ENCODE results near the gene PLP2. TPM values are rescaled to one million over a fixed set of nuclear protein-coding genes. Genes with fewer than 3 reads are reported as not detected.

PLP2 gene
- total RNA-seq, 3 donors from 2014 or later (not counting 1 experiment from before 2014, with no cell fraction given) = 29.3 to 69.7 (median 34.8) TPM

GRCh38 chrX:49163555-49164419 lies 7.9 kb upstream of the PLP2 start:
- Mint-ChIP-seq H3K36me3 (no peaks in the 10 kb centered on the region), H3K9me3 (no peaks in the 10 kb centered on the region), H3K27me3 (ENCODE audit: low read depth in 2 of 2) (no peaks in the 10 kb centered on the region), H3K4me1 (peaks cover 22 to 39% of the 10 kb centered on the region in 2 donors), H3K27ac (peak overlapping the region; percentile 84 to 93), H3K4me3 (peak overlapping the region; percentile 77)
- peak; percentile 62 for TF ChIP-seq CTCF (IDR thresholded peaks at IDR 0.05)
- intact Hi-C loops (cut with micrococcal nuclease) = no loop called here
- peak overlapping the region; percentile 40 for H3K4me3 ChIP-seq (ENCODE audit: low read length)
- H3K27ac ChIP-seq (ENCODE audit: low read length) = peak overlapping the region; percentile 93
- no peaks in the 10 kb centered on the region for H3K36me3 ChIP-seq (ENCODE audit: control insufficient read depth, insufficient read depth, low read length)
- no peaks in the 10 kb centered on the region for H3K27me3 ChIP-seq (ENCODE audit: control insufficient read depth, insufficient read depth, low read length)
- WGBS (ENCODE audit: insufficient coverage) = 2% methylated on average over 69 of the region's 69 CpGs
- H3K4me1 ChIP-seq (ENCODE audit: control insufficient read depth, insufficient read depth, low read length) = peaks cover 46% of the 10 kb centered on the region
- H3K9me3 ChIP-seq (ENCODE audit: control insufficient read depth, insufficient read depth, low read length) = no peaks in the 10 kb centered on the region
- DNase-seq = peak; percentile 79 to 93
- peak; percentile 64 to 78 (median 68) for ATAC-seq

GRCh38 chrX:49164589-49165360 lies 6.9 kb upstream of the PLP2 start:
- no peaks in the 10 kb centered on the region for H3K9me3 Mint-ChIP-seq
- Histone ChIP-seq H3K27ac (ENCODE audit: low read length) (no peak overlapping the region), H3K4me3 (ENCODE audit: low read length) (no peak overlapping the region), H3K9me3 (ENCODE audit: control insufficient read depth, insufficient read depth, low read length) (no peaks in the 10 kb centered on the region), H3K36me3 (ENCODE audit: control insufficient read depth, insufficient read depth, low read length) (no peaks in the 10 kb centered on the region), H3K27me3 (ENCODE audit: control insufficient read depth, insufficient read depth, low read length) (no peaks in the 10 kb centered on the region), H3K4me1 (ENCODE audit: control insufficient read depth, insufficient read depth, low read length) (peaks cover 49% of the 10 kb centered on the region)
- H3K4me1 Mint-ChIP-seq = peaks cover 22 to 44% of the 10 kb centered on the region in 2 donors
- H3K27ac Mint-ChIP-seq = peak overlapping the region; percentile 84 to 93
- DNase-seq (peak in 1 of 2 donors; percentile 6), ATAC-seq (no peak)
- no peaks in the 10 kb centered on the region for H3K27me3 Mint-ChIP-seq (ENCODE audit: low read depth in 2 of 2)
- TF ChIP-seq CTCF (IDR thresholded peaks at IDR 0.05) = no peak
- no peaks in the 10 kb centered on the region for H3K36me3 Mint-ChIP-seq
- WGBS (ENCODE audit: insufficient coverage) = 98% methylated on average over 31 of the region's 31 CpGs
- peak overlapping the region; percentile 73 for H3K4me3 Mint-ChIP-seq
- intact Hi-C loops (cut with micrococcal nuclease) = no loop called here

- Histone ChIP-seq H3K4me3 (ENCODE audit: low read length) (peak overlapping the region; percentile 41), H3K4me1 (ENCODE audit: control insufficient read depth, insufficient read depth, low read length) (peaks cover 49% of the 10 kb centered on the region), H3K36me3 (ENCODE audit: control insufficient read depth, insufficient read depth, low read length) (no peaks in the 10 kb centered on the region), H3K27ac (ENCODE audit: low read length) (peak overlapping the region; percentile 89), H3K27me3 (ENCODE audit: control insufficient read depth, insufficient read depth, low read length) (no peaks in the 10 kb centered on the region), H3K9me3 (ENCODE audit: control insufficient read depth, insufficient read depth, low read length) (no peaks in the 10 kb centered on the region)
- peaks cover 22 to 44% of the 10 kb centered on the region in 2 donors for H3K4me1 Mint-ChIP-seq
- 10% methylated on average over 58 of the region's 61 CpGs for WGBS (ENCODE audit: insufficient coverage)
- DNase-seq (peak; percentile 64 to 83), ATAC-seq (peak; percentile 57 to 76 (median 63))
- peak overlapping the region; percentile 92 to 93 for H3K27ac Mint-ChIP-seq
- no peaks in the 10 kb centered on the region for H3K36me3 Mint-ChIP-seq
- no peaks in the 10 kb centered on the region for H3K9me3 Mint-ChIP-seq
- peak; percentile 16 for TF ChIP-seq CTCF (IDR thresholded peaks at IDR 0.05)
- no peaks in the 10 kb centered on the region for H3K27me3 Mint-ChIP-seq (ENCODE audit: low read depth in 2 of 2)
- peak overlapping the region; percentile 90 for H3K4me3 Mint-ChIP-seq
- intact Hi-C loops (cut with micrococcal nuclease) = loop anchor here (2.0 kb wide), 1 partner anchor 43 kb away; the partner anchor contains the start of gene GPKOW
Measured at GRCh38 chrX:49165901-49166881, 5.5 kb upstream of the PLP2 start.

Data from natural killer cell (primary cell).